GM12892 (cell line): ENCODE data around the gene OR4D2.

ENCODE experiments used
- POLR2A ChIP-seq: IDR thresholded peaks from 2 replicates; pipeline ENCODE4 v1.6.1; 2011; ENCODE audit warnings: low read depth, low read length, control low read depth
- TAF1 ChIP-seq: IDR thresholded peaks from 2 replicates; pipeline ENCODE4 v1.6.1; 2011; ENCODE audit warnings: low read depth, mild to moderate bottlenecking, control low read depth, low read length, borderline replicate concordance

GRCh38 chr17:58127846-58128245, 38.9 kb upstream of the OR4D2 start:
- TF ChIP-seq TAF1 (no peak), POLR2A (no peak)
